ENCODE data around the gene OXER1.

Gene OXER1

GRCh38 chr2:42768706-42769256 is 4.8 kb upstream of the OXER1 start:
- no peak for DNase-seq

GRCh38 chr2:42767899-42768705 is 4.2 kb upstream of the OXER1 start:
- no peak for DNase-seq

- DNase-seq, result no peak
These were observed 3.4 kb upstream of the OXER1 start for GRCh38 chr2:42767080-42767898.

- DNase-seq, result no peak
These were observed 1.8 kb upstream of the OXER1 start for GRCh38 chr2:42765686-42766085.

- DNase-seq, result no peak
These were observed 966 bp upstream of the OXER1 start for GRCh38 chr2:42764901-42765300.

GRCh38 chr2:42762823-42763804 is 821 bp downstream of the OXER1 start:
- DNase-seq, result no peak

GRCh38 chr2:42762155-42762554 is 1.8 kb downstream of the OXER1 start:
- DNase-seq, result no peak

GRCh38 chr2:42761554-42761953 is 2.4 kb downstream of the OXER1 start:
- DNase-seq, result no peak

GRCh38 chr2:42758751-42759150 is 5.2 kb downstream of the OXER1 start:
- no peak for DNase-seq

GRCh38 chr2:42757981-42758740 is 5.8 kb downstream of the OXER1 start:
- no peak for DNase-seq

- DNase-seq, result no peak
These were observed 6.9 kb downstream of the OXER1 start for GRCh38 chr2:42756966-42757513.

- no peak for DNase-seq
These were observed 7.7 kb downstream of the OXER1 start for GRCh38 chr2:42756150-42756775.

- no peak for DNase-seq
These were observed 8.6 kb downstream of the OXER1 start for GRCh38 chr2:42755191-42755880.

GRCh38 chr2:42754776-42755140 is 9.2 kb downstream of the OXER1 start:
- DNase-seq, result no peak

- no peak for DNase-seq
These were observed 9.7 kb downstream of the OXER1 start for GRCh38 chr2:42754021-42754775.

GRCh38 chr2:42752816-42753813 is 10.8 kb downstream of the OXER1 start:
- DNase-seq, result no peak

- no peak for DNase-seq
These were observed 11.6 kb downstream of the OXER1 start for GRCh38 chr2:42752314-42752713.

GRCh38 chr2:42748840-42749239 is 15.1 kb downstream of the OXER1 start:
- no peak for DNase-seq
